K562 (cell line): ENCODE measurements around the gene CLIP4. TPM values are rescaled to one million over a fixed set of nuclear protein-coding genes. Genes with fewer than 3 reads are reported as not detected.

Source experiments
- ATAC-seq: fragments of 200-7000 bp; cut with Tn5 transposase; 3 replicates; pipeline ENCODE4 v1.9.1; 2020; ENCODE audit warnings: moderate library complexity
- BruUV-seq: library from RNA; stranded (reverse); fragments of 400-500 nt; replicated peaks from 2 replicates; lab custom pipeline; 2021; lab: Mats Ljungman, UMichigan
- CTCF ChIA-PET: fragments of 300-600 bp; formaldehyde crosslinking; extraction: SDS; loops from one replicate; lab custom pipeline; 2021; ENCODE audit warnings: low intra/inter-chr PET ratio; lab: Yijun Ruan, JAX
- POLR2A ChIA-PET: fragments of 300-600, 350-650 bp; sonication (Branson Sonifier 250); formaldehyde crosslinking; extraction: SDS; loops from one replicate; lab custom pipeline; 2021; ENCODE audit warnings: antibody characterized with exemption, inconsistent platforms; lab: Yijun Ruan, JAX
- DNase-seq, 4 experiments: peaks; one replicate each; pipeline versions ENCODE4 v3.0.0 to v3.0.0-alpha.2; 2011 to 2018; ENCODE audit warnings: low spot score in 3 of 4, mixed read lengths in 3 of 4; ENCODE audit errors: extremely low read depth in 1 of 4
- FAIRE-seq: peaks from 2 replicates; lab custom pipeline; 2011; peaks lifted over from hg19 to GRCh38; lab: Jason Lieb, UNC
- H2AFZ ChIP-seq: 2 replicates; pipeline ENCODE4 v1.6.0; 2011; ENCODE audit warnings: low read depth, low read length, control low read depth, inconsistent platforms
- H3K27ac ChIP-seq: fragments of 200-600 bp; 3 replicates; pipeline ENCODE4 v1.8.0; 2011; ENCODE audit warnings: low read depth, mild to moderate bottlenecking, control low read depth, inconsistent platforms, low read length, moderate library complexity, mixed read lengths; ENCODE audit errors: extremely low read depth
- H3K27me3 ChIP-seq, 2 experiments: fragments of 300-600 bp in 1 of 2; 2 replicates in 1 of 2; 3 replicates in 1 of 2; pipeline versions ENCODE4 v1.6.0 to v1.8.0; 2011; ENCODE audit warnings: inconsistent platforms in 2 of 2, low read length in 2 of 2, mild to moderate bottlenecking in 1 of 2, mixed read lengths in 1 of 2, moderate library complexity in 1 of 2; ENCODE audit not compliant: control insufficient read depth in 2 of 2, insufficient read depth in 2 of 2
- H3K36me3 ChIP-seq: fragments of 300-600 bp; 3 replicates; pipeline ENCODE4 v1.8.0; 2011; ENCODE audit warnings: mild to moderate bottlenecking, low read length, inconsistent platforms; ENCODE audit not compliant: control insufficient read depth, insufficient read depth
- H3K4me1 ChIP-seq, 2 experiments: fragments of 200-600 bp in 1 of 2; replicated peaks in 1 of 2; 2 replicates in 1 of 2; 3 replicates in 1 of 2; pipeline versions ENCODE4 v1.5.1 to v1.8.0; 2011; ENCODE audit warnings: inconsistent platforms in 2 of 2, low read length in 2 of 2, mild to moderate bottlenecking in 1 of 2, mixed read lengths in 1 of 2, moderate library complexity in 1 of 2; ENCODE audit not compliant: control insufficient read depth in 2 of 2, insufficient read depth in 2 of 2
- H3K4me2 ChIP-seq: 2 replicates; pipeline ENCODE4 v1.6.1; 2011; ENCODE audit warnings: low read length, control low read depth, inconsistent platforms, mixed read lengths; ENCODE audit not compliant: insufficient read depth
- H3K4me3 ChIP-seq: fragments of 200-600 bp; sonication (generic), shearing (Covaris generic); 2 replicates; pipeline ENCODE4 v1.5.1; 2016; ENCODE audit warnings: control low read depth, inconsistent platforms
- H3K79me2 ChIP-seq: fragments of 200-600 bp; 3 replicates; pipeline ENCODE4 v1.8.0; 2011; ENCODE audit warnings: low read length, inconsistent platforms; ENCODE audit not compliant: control insufficient read depth, insufficient read depth
- H3K9ac ChIP-seq, 2 experiments: 2 replicates each; pipeline versions ENCODE4 v1.6.0 to v1.6.1; 2011; ENCODE audit warnings: low read depth in 2 of 2, low read length in 2 of 2, control low read depth in 1 of 2, inconsistent platforms in 1 of 2, mild to moderate bottlenecking in 1 of 2, mixed read lengths in 1 of 2; ENCODE audit not compliant: insufficient read depth in 1 of 2
- H3K9me1 ChIP-seq: one replicate; pipeline ENCODE4 v1.6.0; 2011; ENCODE audit warnings: inconsistent platforms, mild to moderate bottlenecking, low read length, moderate library complexity; ENCODE audit not compliant: control insufficient read depth, insufficient read depth
- H3K9me3 ChIP-seq: replicated peaks from 2 replicates; pipeline ENCODE4 v1.5.1; 2011; ENCODE audit warnings: low read depth, low read length, inconsistent platforms; ENCODE audit not compliant: control insufficient read depth, insufficient read depth
- H4K20me1 ChIP-seq: replicated peaks from 2 replicates; pipeline ENCODE4 v1.6.1; 2011; ENCODE audit warnings: low read length, inconsistent platforms, mixed read lengths; ENCODE audit not compliant: control insufficient read depth, insufficient read depth
- BRCA1 ChIP-seq, 2 experiments: fragments of 450-650 bp in 1 of 2; sonication (generic) in 1 of 2; formaldehyde crosslinking in 1 of 2; IDR thresholded peaks; 2 replicates each; pipeline versions ENCODE4 v1.5.0 to v1.6.1; 2017 to 2020; ENCODE audit warnings: mild to moderate bottlenecking in 1 of 2, missing genetic modification reagents in 1 of 2
- FOSL1 ChIP-seq: fragments of 200-800 bp; sonication (Bioruptor generic); conservative IDR thresholded peaks from 2 replicates; pipeline ENCODE4 v1.6.1; 2016; ENCODE audit warnings: missing genetic modification characterization, missing compliant biosample characterization
- ID3 ChIP-seq, 2 experiments: fragments of 250-450 bp in 1 of 2; fragments of 450-650 bp in 1 of 2; sonication (Bioruptor Pico) in 1 of 2; IDR thresholded peaks; 2 replicates each; pipeline versions ENCODE4 v1.6.1 to v1.8.0; 2016 to 2021; ENCODE audit warnings: mild to moderate bottlenecking in 2 of 2, moderate library complexity in 2 of 2, missing compliant biosample characterization in 1 of 2, missing genetic modification characterization in 1 of 2
- PHF8 ChIP-seq: fragments of 200-600 bp; sonication (generic); IDR thresholded peaks from 2 replicates; pipeline ENCODE4 v1.6.1; 2012; ENCODE audit warnings: mixed run types, mild to moderate bottlenecking, inconsistent platforms, low read length, moderate library complexity, borderline replicate concordance
- TAF1 ChIP-seq: IDR thresholded peaks from 2 replicates; pipeline ENCODE4 v1.6.1; 2011; ENCODE audit warnings: mild to moderate bottlenecking, low read length, moderate library complexity; ENCODE audit not compliant: insufficient read depth, control insufficient read depth, severe bottlenecking; ENCODE audit errors: extremely low read depth
- XRCC3 ChIP-seq: fragments of 450-650 bp; IDR thresholded peaks from 2 replicates; pipeline ENCODE4 v1.6.1; 2017; ENCODE audit warnings: mild to moderate bottlenecking, moderate library complexity
- ZNF175 ChIP-seq: fragments of 200-800 bp; sonication (Bioruptor generic); IDR thresholded peaks from 2 replicates; pipeline ENCODE4 v1.6.1; 2016; ENCODE audit warnings: low read depth, mild to moderate bottlenecking, missing genetic modification characterization, missing compliant biosample characterization
- ZNF263 ChIP-seq: sonication (generic); formaldehyde crosslinking; IDR thresholded peaks from 2 replicates; pipeline ENCODE4 v1.8.0; 2022; ENCODE audit warnings: mild to moderate bottlenecking, missing genetic modification reagents, borderline replicate concordance
- ZNF280B ChIP-seq: fragments of 250-450 bp; sonication (Bioruptor Pico); IDR thresholded peaks from 2 replicates; pipeline ENCODE4 v1.5.1; 2021; ENCODE audit warnings: mild to moderate bottlenecking
- ZNF316 ChIP-seq: fragments of 450-650 bp; IDR thresholded peaks from 2 replicates; pipeline ENCODE4 v1.6.1; 2016
- WGBS: fragments of 100-300 bp; shearing (Covaris generic); methylation state at CpG from one replicate; pipeline ENCODE4 v1.1.6; 2016; ENCODE audit warnings: low coverage, mixed read lengths; ENCODE audit not compliant: insufficient coverage; ENCODE audit errors: missing lambda C conversion rate; 5-methylcytosine and 5-hydroxymethylcytosine counted together
- in situ Hi-C: fragments of 300-500 bp; cut with MboI; formaldehyde crosslinking; loops from 4 replicates; pipeline ENCODE4 v1.15.0; 2018; ENCODE audit warnings: inconsistent platforms, mixed read lengths
- intact Hi-C: fragments of 100-400 bp; cut with micrococcal nuclease; formaldehyde crosslinking; loops from 2 replicates; pipeline ENCODE4 v1.14.2; 2022
- polyA plus RNA-seq, 8 experiments: library from polyadenylated mRNA; depleted of rRNA in 4 of 8; stranded (reverse) in 5 of 8; unstranded in 3 of 8; fragments of >200 nt; fragmentation: Nextera tagmentation in 2 of 8; fragmentation: Illumina TruSeq in 1 of 8; extraction: Ambion mirVana in 2 of 8; extraction: Trizol in 1 of 8; gene quantifications; 2 replicates each; pipeline versions ENCODE4 v1.2.1 to v1.2.3, GENCODE V29; 2011 to 2014; ENCODE audit warnings: inconsistent platforms in 1 of 8, missing spikeins in 1 of 8
- total RNA-seq, 7 experiments: library from RNA; depleted of rRNA in 6 of 7; stranded (reverse); fragments of >200 nt in 6 of 7; fragmentation: Illumina TruSeq in 2 of 7; extraction: Trizol in 2 of 7; gene quantifications; 2 replicates each; pipeline versions ENCODE4 v1.2.1 to v1.2.3, GENCODE V29; 2011 to 2021; ENCODE audit warnings: low replicate concordance in 1 of 7

CLIP4 gene
- total and polyA plus RNA-seq, 9 of the 15 experiments (the other 6 are each of a cell fraction or from before 2014, with no cell fraction given), result 0.03 to 0.38 (median 0.13) TPM; not detected in 5

GRCh38 chr2:29114586-29114945 is 649 bp upstream of the CLIP4 start:
- H3K9ac ChIP-seq, result no peak overlapping the region
- H3K27ac ChIP-seq, result no peak overlapping the region
- H3K4me2 ChIP-seq, result no peak overlapping the region
- TF ChIP-seq ZNF316 (no peak), FOSL1 (tag) (no peak), ZNF263 (CRISPR knock-in tag) (no peak), TAF1 (no peak), XRCC3 (no peak), ZNF280B (CRISPR knock-in tag) (no peak), PHF8 (no peak), BRCA1 (IDR thresholded peaks at IDR 0.05) (no peak), BRCA1 (CRISPR knock-in tag; IDR thresholded peaks at IDR 0.05) (no peak), ID3 (CRISPR knock-in tag; IDR thresholded peaks at IDR 0.05) (no peak), ID3 (tag; IDR thresholded peaks at IDR 0.05) (no peak), ZNF175 (CRISPR knock-in tag) (no peak)
- no peak overlapping the region for H2AFZ ChIP-seq
- H3K27me3 ChIP-seq, result peaks cover 17 to 29% of the 10 kb centered on the region in 2 experiments
- no peak for DNase-seq
- ChIA-PET POLR2A (no interaction called here), CTCF (no interaction called here)
- no peak overlapping the region for H3K4me3 ChIP-seq
- H3K9me1 ChIP-seq, result no peaks in the 10 kb centered on the region
- no peak for ATAC-seq
- 26% methylated on average over 10 of the region's 10 CpGs for WGBS
- no peaks in the 10 kb centered on the region for H3K36me3 ChIP-seq
- peaks cover 5 to 6% of the 10 kb centered on the region in 2 experiments; a peak in 3 of 5 replicates for H3K4me1 ChIP-seq
- in situ Hi-C loops (no loop called here), intact Hi-C loops (no loop called here)
- H3K9me3 ChIP-seq, result no peaks in the 10 kb centered on the region
- H4K20me1 ChIP-seq, result no peaks in the 10 kb centered on the region
- BruUV-seq, result no TSS peak
- FAIRE-seq, result no peak
- H3K79me2 ChIP-seq, result no peaks in the 10 kb centered on the region
